Right atrium auricular region (tissue), 2 donors: ENCODE measurements around the gene MAP2K5. TPM values are rescaled to one million over a fixed set of nuclear protein-coding genes. Genes with fewer than 3 reads are reported as not detected.
A peak's percentile ranks its signal among the peaks of the same experiment; 100 is the strongest.

Experiments used
- DNase-seq: peaks from one replicate; pipeline ENCODE4 v3.0.0-alpha.2; 2019; ENCODE audit warnings: low spot score
- H3K27ac ChIP-seq, 2 donors: fragments of 200-600 bp; sonication (generic); 1 replicate in 1 of 2; 2 replicates in 1 of 2; pipeline ENCODE4 v1.5.1; 2016 to 2019
- H3K27me3 ChIP-seq, 2 donors: fragments of 200-600 bp; sonication (generic); one replicate each; pipeline versions ENCODE4 v1.5.1 to v1.6.0; 2017 to 2019
- H3K36me3 ChIP-seq: fragments of 200-600 bp; sonication (generic); one replicate; pipeline ENCODE4 v1.5.1; 2016
- H3K4me1 ChIP-seq, 2 donors: fragments of 200-600 bp; sonication (generic); one replicate each; pipeline versions ENCODE4 v1.5.1 to v1.6.0; 2017 to 2019
- H3K4me3 ChIP-seq, 2 donors: fragments of 200-600 bp; sonication (generic); 1 replicate in 1 of 2; 2 replicates in 1 of 2; pipeline ENCODE4 v1.5.1; 2017 to 2019; ENCODE audit warnings: mild to moderate bottlenecking in 1 of 2, moderate library complexity in 1 of 2
- H3K9me3 ChIP-seq, 2 donors: fragments of 200-600 bp; sonication (generic); one replicate each; pipeline ENCODE4 v1.5.1; 2019
- CTCF ChIP-seq, 2 donors: fragments of 200-600 bp; sonication (generic); IDR thresholded peaks; one replicate each; pipeline ENCODE4 v1.5.1; 2019; ENCODE audit warnings: antibody characterized with exemption in 2 of 2
- total RNA-seq, 2 donors: library from RNA; depleted of rRNA; stranded (reverse); fragments of >200 nt; gene quantifications; one replicate each; pipeline ENCODE4 v1.1.0, GENCODE V29; 2016

Gene MAP2K5
- total RNA-seq, 2 donors from 2014 or later: 5.8 to 6.7 TPM

- H3K4me3 ChIP-seq: no peak overlapping the region
- H3K36me3 ChIP-seq: no peaks in the 10 kb centered on the region
- DNase-seq: no peak
- peaks cover 62 to 75% of the 10 kb centered on the region in 2 donors for H3K27me3 ChIP-seq
- H3K27ac ChIP-seq: no peak overlapping the region
- no peak for TF ChIP-seq CTCF (IDR thresholded peaks at IDR 0.05)
- H3K9me3 ChIP-seq: peaks cover 0 to 1% of the 10 kb centered on the region in 2 donors
- peaks cover 0 to 59% of the 10 kb centered on the region in 2 donors for H3K4me1 ChIP-seq
Measured at GRCh38 chr15:67821784-67822440, 279.4 kb downstream of the MAP2K5 start.

- TF ChIP-seq CTCF (IDR thresholded peaks at IDR 0.05): no peak
- DNase-seq: no peak
- peaks cover 66 to 83% of the 10 kb centered on the region in 2 donors for H3K27me3 ChIP-seq
- peak overlapping the region in 1 of 2 donors; percentile 33 for H3K4me3 ChIP-seq
- no peaks in the 10 kb centered on the region for H3K9me3 ChIP-seq
- H3K27ac ChIP-seq: no peak overlapping the region
- peaks cover 0 to 67% of the 10 kb centered on the region in 2 donors for H3K4me1 ChIP-seq
- no peaks in the 10 kb centered on the region for H3K36me3 ChIP-seq
Measured at GRCh38 chr15:67822537-67823313, 280.2 kb downstream of the MAP2K5 start.

GRCh38 chr15:67823314-67824196 is 281.1 kb downstream of the MAP2K5 start:
- Histone ChIP-seq H3K4me1 (peaks cover 0 to 76% of the 10 kb centered on the region in 2 donors), H3K36me3 (no peaks in the 10 kb centered on the region), H3K9me3 (no peaks in the 10 kb centered on the region), H3K27me3 (peaks cover 69 to 91% of the 10 kb centered on the region in 2 donors), H3K27ac (no peak overlapping the region), H3K4me3 (peak overlapping the region in 1 of 2 donors; percentile 33)
- DNase-seq: no peak
- no peak for TF ChIP-seq CTCF (IDR thresholded peaks at IDR 0.05)

- Histone ChIP-seq H3K4me3 (no peak overlapping the region), H3K27me3 (peaks cover 72 to 98% of the 10 kb centered on the region in 2 donors), H3K4me1 (peaks cover 0 to 84% of the 10 kb centered on the region in 2 donors), H3K36me3 (no peaks in the 10 kb centered on the region), H3K9me3 (no peaks in the 10 kb centered on the region), H3K27ac (no peak overlapping the region)
- DNase-seq: no peak
- TF ChIP-seq CTCF (IDR thresholded peaks at IDR 0.05): no peak
Measured at GRCh38 chr15:67824197-67824968, 281.9 kb downstream of the MAP2K5 start.
